ENCODE results near the gene MED23. TPM values are rescaled to one million over a fixed set of nuclear protein-coding genes. Genes with fewer than 3 reads are reported as not detected.

The MED23 gene
- total RNA-seq, 2 experiments from 2014 or later = 30.2 to 34.2 TPM

DNA sequence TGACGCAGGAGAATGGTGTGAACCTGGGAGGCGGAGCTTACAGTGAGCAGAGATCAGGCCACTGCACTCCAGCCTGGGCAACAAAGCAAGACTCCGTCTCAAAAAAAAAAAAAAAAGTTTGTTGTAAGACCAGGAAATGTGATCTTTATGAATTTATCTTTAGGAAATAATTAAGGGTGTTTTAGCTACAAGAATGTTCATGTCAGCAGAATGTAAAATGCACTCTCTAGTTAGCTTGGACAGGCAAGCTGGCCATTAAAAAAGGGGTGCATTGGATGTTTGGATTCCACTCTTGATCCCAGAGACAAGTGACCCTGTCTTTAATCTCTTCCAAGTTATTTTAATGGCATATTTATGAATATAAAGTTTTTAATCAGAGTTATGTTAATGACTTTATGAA lies 28.6 kb upstream of the MED23 start:
- Histone ChIP-seq H2AFZ (ENCODE audit: low read length) (no peak overlapping the region), H3K9me3 (ENCODE audit: low read length) (no peaks in the 10 kb centered on the region), H3K27ac (ENCODE audit: low read depth, low read length, poor library complexity, severe bottlenecking) (no peak overlapping the region), H3K4me2 (ENCODE audit: low read length) (no peak overlapping the region), H3K36me3 (ENCODE audit: insufficient read depth, low read length) (no peaks in the 10 kb centered on the region), H3K4me3 (ENCODE audit: low read depth, low read length, poor library complexity, severe bottlenecking) (no peak overlapping the region), H4K20me1 (ENCODE audit: insufficient read depth, low read length) (no peaks in the 10 kb centered on the region), H3K9me2 (ENCODE audit: insufficient read depth, low read length) (no peaks in the 10 kb centered on the region), H3K4me1 (ENCODE audit: insufficient read depth, low read length, poor library complexity, severe bottlenecking) (no peaks in the 10 kb centered on the region), H3K79me2 (ENCODE audit: insufficient read depth, low read depth, low read length) (no peaks in the 10 kb centered on the region)
- TF ChIP-seq, protein P1, sequence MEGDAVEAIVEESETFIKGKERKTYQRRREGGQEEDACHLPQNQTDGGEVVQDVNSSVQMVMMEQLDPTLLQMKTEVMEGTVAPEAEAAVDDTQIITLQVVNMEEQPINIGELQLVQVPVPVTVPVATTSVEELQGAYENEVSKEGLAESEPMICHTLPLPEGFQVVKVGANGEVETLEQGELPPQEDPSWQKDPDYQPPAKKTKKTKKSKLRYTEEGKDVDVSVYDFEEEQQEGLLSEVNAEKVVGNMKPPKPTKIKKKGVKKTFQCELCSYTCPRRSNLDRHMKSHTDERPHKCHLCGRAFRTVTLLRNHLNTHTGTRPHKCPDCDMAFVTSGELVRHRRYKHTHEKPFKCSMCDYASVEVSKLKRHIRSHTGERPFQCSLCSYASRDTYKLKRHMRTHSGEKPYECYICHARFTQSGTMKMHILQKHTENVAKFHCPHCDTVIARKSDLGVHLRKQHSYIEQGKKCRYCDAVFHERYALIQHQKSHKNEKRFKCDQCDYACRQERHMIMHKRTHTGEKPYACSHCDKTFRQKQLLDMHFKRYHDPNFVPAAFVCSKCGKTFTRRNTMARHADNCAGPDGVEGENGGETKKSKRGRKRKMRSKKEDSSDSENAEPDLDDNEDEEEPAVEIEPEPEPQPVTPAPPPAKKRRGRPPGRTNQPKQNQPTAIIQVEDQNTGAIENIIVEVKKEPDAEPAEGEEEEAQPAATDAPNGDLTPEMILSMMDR (conservative IDR thresholded peaks at IDR 0.05; ENCODE audit: low read length) = no peak
- TF ChIP-seq EZH2phosphoT487 (IDR thresholded peaks at IDR 0.05; ENCODE audit: borderline replicate concordance, low read depth, low read length) = no peak
- CTCF ChIA-PET (ENCODE audit: unreplicated experiment) = no interaction called here
- POLR2A ChIA-PET = interaction anchor here (0.7 to 3.8 kb wide), 3 partner anchors 14 to 1653 kb away, joined by 3 to 15 read pairs (median 3); no protein-coding TSS in a partner anchor
- no TSS peak for BruUV-seq (replicated peaks)
- intact Hi-C loops (cut with micrococcal nuclease; ENCODE audit: unreplicated experiment) = no loop called here
- no peak for DNase-seq (ENCODE audit: low spot score)

DNA sequence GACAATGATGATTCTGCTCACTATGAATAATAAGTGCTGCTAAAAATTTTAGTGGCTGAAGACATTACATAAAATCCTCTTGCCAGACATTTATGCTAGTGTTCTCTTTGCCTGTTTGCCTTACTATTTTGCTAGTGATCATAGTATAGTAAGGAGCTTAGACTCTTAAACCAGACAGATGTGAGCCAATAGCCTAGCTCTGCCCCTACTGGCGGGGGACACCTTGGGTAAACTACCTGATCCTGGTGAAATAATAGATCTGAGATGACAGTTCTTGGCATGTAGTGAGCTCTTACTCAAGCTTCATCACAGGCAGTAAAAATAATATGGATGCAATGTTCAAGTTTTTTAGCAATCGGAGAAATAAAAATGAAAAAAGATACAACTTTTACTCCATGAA lies 27.9 kb upstream of the MED23 start:
- Histone ChIP-seq H3K9me3 (ENCODE audit: low read length) (no peaks in the 10 kb centered on the region), H3K79me2 (ENCODE audit: insufficient read depth, low read depth, low read length) (no peaks in the 10 kb centered on the region), H3K4me2 (ENCODE audit: low read length) (no peak overlapping the region), H3K36me3 (ENCODE audit: insufficient read depth, low read length) (no peaks in the 10 kb centered on the region), H3K27ac (ENCODE audit: low read depth, low read length, poor library complexity, severe bottlenecking) (no peak overlapping the region), H4K20me1 (ENCODE audit: insufficient read depth, low read length) (no peaks in the 10 kb centered on the region), H3K4me3 (ENCODE audit: low read depth, low read length, poor library complexity, severe bottlenecking) (no peak overlapping the region), H2AFZ (ENCODE audit: low read length) (no peak overlapping the region), H3K9me2 (ENCODE audit: insufficient read depth, low read length) (no peaks in the 10 kb centered on the region), H3K4me1 (ENCODE audit: insufficient read depth, low read length, poor library complexity, severe bottlenecking) (no peaks in the 10 kb centered on the region)
- DNase-seq (ENCODE audit: low spot score) = no peak
- intact Hi-C loops (cut with micrococcal nuclease; ENCODE audit: unreplicated experiment) = no loop called here
- POLR2A ChIA-PET = interaction anchor here (0.6 to 0.7 kb wide), 2 partner anchors 278 to 585 kb away, joined by 3 read pairs; no protein-coding TSS in a partner anchor
- no TSS peak for BruUV-seq (replicated peaks)
- CTCF ChIA-PET (ENCODE audit: unreplicated experiment) = no interaction called here
- TF ChIP-seq EZH2phosphoT487 (IDR thresholded peaks at IDR 0.05; ENCODE audit: borderline replicate concordance, low read depth, low read length) = no peak
- TF ChIP-seq, protein P1 (conservative IDR thresholded peaks at IDR 0.05; ENCODE audit: low read length) = no peak

DNA sequence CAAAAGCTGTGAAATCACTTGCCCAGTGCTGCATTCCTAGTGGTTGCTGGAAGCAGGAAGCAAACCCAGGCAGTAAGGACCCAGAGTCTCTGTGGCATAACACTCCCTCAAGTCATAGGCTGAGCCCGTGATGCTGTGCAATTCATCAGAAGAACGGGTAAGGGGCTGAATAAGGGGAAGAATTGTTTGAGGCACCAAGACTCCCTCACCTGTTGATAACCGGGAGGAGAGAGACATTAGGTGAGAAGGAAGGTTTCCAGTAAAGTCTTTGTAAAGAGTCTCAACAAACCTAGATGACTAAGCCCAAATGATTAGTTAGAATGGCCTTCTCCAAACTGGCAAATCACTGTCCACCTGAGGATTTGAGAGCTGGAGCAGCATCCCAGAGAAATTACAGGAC lies 27.3 kb upstream of the MED23 start:
- ChIA-PET CTCF (ENCODE audit: unreplicated experiment) (no interaction called here), POLR2A (interaction anchor here (0.7 to 1.1 kb wide), 2 partner anchors 16 to 585 kb away, joined by 3 to 6 read pairs; no protein-coding TSS in a partner anchor)
- intact Hi-C loops (cut with micrococcal nuclease; ENCODE audit: unreplicated experiment) = no loop called here
- no peaks in the 10 kb centered on the region for H3K9me3 ChIP-seq (ENCODE audit: low read length)
- no peak for DNase-seq (ENCODE audit: low spot score)
- H3K9me2 ChIP-seq (ENCODE audit: insufficient read depth, low read length) = no peaks in the 10 kb centered on the region
- H3K79me2 ChIP-seq (ENCODE audit: insufficient read depth, low read depth, low read length) = no peaks in the 10 kb centered on the region
- H3K4me1 ChIP-seq (ENCODE audit: insufficient read depth, low read length, poor library complexity, severe bottlenecking) = no peaks in the 10 kb centered on the region
- H3K27ac ChIP-seq (ENCODE audit: low read depth, low read length, poor library complexity, severe bottlenecking) = no peak overlapping the region
- no peak for TF ChIP-seq EZH2phosphoT487 (IDR thresholded peaks at IDR 0.05; ENCODE audit: borderline replicate concordance, low read depth, low read length)
- TF ChIP-seq, protein P1 (conservative IDR thresholded peaks at IDR 0.05; ENCODE audit: low read length) = no peak
- H3K4me2 ChIP-seq (ENCODE audit: low read length) = no peak overlapping the region
- H2AFZ ChIP-seq (ENCODE audit: low read length) = no peak overlapping the region
- H4K20me1 ChIP-seq (ENCODE audit: insufficient read depth, low read length) = no peaks in the 10 kb centered on the region
- H3K36me3 ChIP-seq (ENCODE audit: insufficient read depth, low read length) = no peaks in the 10 kb centered on the region
- no peak overlapping the region for H3K4me3 ChIP-seq (ENCODE audit: low read depth, low read length, poor library complexity, severe bottlenecking)
- BruUV-seq (replicated peaks) = no TSS peak
